HG03064 (cell line): Measurements from ENCODE around the gene GPR160.

Experiments used
- ATAC-seq: cut with Tn5 transposase; IDR thresholded peaks from one replicate; pipeline ENCODE4 v1.9.1; 2021; ENCODE audit warnings: low read depth; ENCODE audit not compliant: unreplicated experiment

Gene GPR160

DNA sequence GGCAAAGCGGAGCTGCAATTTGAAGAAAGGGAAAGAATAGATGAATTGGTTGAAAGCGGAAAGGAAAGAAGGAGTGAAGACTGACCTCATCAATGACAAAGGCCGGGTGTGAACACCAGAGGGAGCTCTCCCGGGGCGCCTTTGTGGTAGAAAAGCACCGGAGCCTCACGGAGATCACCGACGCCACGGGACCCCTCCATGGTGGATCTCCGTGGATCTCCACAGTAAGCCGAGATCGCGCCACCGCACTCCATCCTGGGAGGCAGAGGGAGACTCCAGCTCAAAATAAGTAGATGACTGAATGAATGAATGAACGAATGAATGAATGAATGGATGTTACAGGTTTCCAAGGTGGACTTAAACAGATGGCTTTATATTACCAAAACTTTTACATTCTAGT, 25.0 kb downstream of the GPR160 start:
- no peak for ATAC-seq

DNA sequence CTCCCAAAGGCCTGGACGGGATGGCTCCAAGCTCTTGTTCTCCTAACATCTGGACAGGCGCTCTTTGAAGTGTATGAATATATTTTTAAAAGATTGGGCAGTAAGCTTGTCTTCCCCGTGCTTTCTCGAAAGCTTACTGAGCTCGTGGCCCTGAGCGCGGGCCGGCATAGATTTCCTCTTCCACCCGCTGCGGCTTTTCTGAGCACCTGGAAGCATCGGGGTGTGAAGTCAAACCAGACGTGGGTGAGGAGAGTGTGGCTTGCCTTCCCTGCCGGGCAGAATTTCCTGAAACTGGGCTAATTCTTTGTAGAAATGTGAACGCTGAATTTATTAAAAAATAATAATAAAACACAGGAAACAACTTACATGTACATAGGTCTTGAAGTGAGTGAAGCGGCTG, 25.9 kb downstream of the GPR160 start:
- no peak for ATAC-seq

DNA sequence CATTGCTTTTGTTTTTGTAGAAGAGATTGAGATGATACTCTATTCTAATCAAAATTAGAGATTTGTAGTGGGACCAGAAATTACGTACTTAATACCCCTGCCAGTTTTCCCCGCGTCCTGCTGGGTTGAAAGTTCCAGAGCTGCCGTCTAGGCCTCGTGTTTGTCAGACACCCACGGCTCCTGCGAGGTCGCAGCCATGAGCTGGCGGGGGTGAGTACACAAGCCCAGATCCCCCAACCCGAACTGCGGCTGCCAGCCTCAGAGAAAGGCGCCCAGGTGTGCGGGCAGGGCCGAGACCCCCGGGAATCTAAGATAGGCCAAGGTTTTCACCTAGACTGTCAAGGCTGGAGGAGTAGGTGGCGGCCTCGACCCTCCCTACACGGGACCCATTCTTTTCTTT, 26.3 kb downstream of the GPR160 start:
- no peak for ATAC-seq

DNA sequence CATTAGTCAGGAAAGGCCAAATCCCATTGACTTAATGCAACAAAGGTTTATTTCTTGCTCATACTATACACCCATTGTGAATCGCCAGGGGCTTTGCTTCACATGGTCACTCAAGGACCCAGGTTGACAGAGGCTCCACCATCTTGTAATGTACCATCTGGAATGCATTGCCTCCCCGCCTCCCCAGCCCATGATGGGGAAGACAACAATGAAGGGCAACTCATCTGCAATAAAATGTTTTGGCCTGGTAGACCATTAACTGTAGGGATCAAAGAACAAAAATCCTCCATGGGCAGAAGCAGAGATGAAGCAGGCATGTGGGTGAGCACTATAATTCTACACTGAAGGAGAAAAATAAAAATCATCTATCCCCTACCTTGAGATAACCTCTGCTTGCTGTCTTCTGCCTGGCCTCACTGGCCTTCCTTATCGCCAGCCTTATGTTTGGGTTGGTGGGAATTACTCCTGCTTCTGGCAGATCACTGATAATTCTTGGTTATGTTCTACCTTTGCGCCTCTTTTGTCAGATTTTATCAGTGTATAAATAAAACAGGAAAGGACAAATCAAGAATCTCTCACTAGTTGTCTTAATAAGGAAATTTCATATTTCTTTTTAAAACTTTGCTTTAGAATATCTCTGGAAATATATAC, 37.8 kb downstream of the GPR160 start:
- no peak for ATAC-seq

DNA sequence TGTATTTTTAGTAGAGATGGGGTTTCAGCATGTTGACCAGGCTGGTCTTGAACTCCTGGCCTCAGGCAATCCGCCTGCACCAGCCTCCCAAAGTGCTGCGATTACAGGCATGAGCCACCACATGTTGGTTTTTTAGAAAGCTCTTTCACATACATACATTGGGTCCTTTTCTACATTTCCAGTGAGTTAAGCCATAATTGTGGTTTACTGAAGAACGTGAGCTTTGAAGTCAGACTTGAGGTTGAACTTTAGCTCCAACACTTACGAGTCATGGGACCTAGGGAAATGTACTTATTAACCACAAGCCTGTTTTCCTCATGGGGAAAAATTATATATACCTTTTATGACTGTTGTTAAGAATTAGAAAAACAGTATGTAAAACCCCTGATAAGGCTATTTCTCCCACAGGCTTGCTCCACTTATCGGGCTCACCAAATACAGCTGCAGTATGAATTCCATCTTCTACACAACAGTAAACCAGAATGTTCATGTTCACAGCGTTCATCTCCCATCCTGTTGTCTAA, 39.0 kb downstream of the GPR160 start:
- ATAC-seq: no peak

DNA sequence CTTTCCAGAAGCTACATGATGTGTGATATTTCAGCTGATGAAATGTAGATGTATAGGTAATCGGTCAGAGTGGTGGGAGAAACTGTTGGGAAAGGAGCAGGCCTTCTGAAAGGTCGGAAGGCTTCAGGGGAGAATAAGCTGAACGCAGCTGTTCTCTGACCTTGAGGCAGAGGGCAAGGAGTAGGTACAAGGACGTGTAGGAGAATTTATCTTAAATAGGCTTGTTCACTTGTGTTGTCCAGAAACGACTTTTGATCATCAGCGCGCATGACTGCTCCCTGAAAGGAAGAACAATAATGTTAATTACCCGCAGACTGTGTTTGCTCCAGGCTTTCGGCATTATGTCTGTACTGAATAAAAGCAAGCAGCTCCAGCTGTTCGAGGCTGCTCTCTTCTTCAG, 39.6 kb downstream of the GPR160 start:
- ATAC-seq: no peak

DNA sequence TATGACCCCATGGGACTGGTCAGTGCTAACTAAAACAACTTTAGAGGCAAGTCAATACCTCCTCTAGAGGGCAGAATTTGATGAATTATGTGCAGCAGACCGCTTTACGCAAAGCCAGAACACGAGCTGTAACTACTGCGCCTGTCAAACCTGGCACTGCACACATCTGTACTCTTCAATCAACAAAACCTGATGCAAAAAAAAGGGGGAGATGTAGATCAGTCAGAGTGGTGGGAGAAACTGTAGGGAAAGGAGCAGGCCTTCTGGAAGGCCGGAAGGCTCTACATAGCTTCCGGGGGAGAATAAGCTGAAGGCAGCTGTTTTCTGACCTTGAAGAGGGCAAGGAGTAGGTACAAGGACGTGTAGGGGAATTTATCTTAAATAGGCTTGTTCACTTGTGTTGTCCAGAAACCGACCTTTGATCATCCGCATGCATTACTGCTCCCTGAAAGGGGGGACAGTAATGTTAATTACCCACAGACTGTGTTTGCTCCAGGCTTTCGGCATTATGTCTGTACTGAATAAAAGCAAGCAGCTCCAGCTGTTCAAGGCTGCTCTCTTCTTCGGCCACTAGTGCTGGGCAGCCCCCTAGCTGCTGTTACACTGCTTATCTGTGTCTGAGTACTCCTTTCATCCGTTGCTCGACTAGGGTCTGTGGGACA, 41.0 kb downstream of the GPR160 start:
- no peak for ATAC-seq

DNA sequence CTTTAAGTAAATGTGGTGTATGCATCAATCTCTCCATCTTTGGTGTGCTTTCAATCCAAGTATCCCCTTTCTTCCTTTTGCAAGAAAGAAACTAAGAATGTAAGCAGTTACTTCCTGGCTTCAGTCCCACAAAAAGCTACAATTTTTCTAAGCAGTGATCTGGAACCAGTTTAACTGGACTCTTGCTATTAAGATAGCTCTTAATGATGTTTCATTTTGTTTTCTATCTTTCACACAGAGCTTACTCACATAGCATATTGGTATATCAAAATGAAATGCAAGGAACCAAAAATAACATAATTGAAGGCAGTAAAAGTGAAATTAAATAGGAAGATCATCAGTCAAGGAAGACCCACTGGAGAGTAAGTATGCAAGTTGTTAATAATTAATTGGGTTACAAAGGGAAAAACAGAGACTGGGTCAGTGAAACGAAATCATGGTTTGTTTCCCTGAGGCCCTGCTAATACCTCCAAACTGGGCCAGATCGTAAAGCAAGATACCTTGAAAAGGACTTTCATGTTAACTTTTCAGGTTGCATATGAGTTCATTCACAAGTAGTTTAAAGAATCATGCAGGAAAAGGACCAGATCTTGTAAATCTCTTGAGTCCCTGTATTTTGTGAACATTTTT, 41.9 kb downstream of the GPR160 start:
- no peak for ATAC-seq

DNA sequence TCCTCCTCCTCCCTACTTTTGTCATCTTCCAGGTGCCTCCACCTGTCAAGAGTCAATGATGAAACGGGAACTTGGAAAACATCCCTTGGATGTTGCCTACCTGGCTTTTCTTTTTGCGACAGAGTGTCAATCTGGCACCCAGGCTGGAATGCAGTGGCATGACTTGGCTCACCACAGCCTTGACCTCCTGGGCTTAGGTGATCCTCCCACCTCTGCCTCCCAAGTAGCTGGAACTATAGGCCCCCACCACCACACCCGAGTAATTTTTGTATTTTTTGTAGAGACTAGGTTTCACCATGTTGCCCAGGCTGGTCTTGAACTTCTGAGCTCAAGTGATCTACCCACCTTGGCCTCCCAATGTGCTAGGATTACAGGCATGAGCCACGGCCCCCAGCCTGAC, 42.8 kb downstream of the GPR160 start:
- no peak for ATAC-seq

DNA sequence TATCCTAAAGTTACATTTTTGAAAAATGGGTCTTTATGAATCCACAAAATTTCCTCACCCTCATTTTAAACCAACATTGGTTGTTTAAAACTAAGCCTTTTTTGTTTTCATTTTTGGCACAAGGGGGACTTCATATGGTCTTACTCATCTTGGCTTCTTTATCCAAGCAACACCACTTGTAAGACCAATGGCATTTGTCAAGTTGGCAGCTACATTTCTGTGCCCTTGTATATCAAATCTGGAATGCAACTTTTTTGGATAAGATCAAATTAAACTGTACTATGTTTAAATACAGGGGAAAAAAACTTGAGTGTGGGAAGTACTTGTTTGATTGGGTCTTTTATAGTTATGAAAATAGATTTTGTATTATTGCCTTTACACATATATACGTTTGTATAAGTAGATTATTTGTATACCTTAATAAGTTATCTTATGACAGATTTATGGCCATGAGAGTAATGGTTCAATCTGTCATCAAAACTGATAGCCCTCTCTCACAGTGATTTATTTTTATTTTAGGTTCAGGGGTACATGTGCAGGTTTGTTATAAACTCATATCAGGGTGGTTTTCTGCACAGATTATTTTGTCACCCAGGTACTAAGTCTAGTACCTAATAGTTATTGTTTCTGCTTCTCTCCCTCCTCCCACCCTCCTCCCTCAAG, 43.4 kb downstream of the GPR160 start:
- ATAC-seq: no peak

DNA sequence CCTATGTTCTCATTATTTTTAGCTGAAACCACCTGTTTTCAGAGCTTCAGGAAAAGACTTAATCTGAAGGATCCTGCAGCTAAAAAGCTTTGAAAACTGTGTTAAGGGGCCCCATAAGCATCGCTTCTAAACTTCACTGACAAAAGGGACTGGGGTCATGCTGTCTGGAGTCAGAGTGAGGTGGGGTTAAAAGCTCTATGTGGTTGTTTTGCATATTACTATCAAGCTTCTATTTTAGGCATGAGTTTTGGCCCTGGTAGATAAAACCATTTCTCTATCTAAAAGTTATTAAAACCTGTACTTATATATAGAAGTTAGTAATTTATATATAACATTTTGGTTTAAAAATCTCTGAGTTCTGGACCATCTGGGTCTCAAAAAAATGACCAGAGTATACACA, 45.5 kb downstream of the GPR160 start:
- no peak for ATAC-seq

DNA sequence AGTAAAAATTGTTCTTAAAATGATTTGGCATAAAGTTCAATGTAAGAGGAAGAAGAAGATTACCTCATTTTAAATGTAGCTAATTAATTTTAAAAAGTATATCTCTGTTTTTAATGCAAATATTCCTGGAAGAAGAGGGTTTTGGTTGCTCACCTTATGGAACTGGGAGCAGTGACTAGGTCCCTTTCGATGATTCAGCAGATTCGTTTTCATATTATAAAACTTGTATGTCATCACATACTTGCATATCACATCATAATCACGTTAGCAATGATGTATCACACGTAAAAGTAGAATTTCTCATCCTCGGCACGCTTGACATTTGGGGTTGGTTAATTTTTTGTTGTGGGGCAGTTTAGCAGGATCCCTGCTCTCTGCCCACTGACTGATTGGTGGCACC, 47.6 kb downstream of the GPR160 start:
- ATAC-seq: no peak

DNA sequence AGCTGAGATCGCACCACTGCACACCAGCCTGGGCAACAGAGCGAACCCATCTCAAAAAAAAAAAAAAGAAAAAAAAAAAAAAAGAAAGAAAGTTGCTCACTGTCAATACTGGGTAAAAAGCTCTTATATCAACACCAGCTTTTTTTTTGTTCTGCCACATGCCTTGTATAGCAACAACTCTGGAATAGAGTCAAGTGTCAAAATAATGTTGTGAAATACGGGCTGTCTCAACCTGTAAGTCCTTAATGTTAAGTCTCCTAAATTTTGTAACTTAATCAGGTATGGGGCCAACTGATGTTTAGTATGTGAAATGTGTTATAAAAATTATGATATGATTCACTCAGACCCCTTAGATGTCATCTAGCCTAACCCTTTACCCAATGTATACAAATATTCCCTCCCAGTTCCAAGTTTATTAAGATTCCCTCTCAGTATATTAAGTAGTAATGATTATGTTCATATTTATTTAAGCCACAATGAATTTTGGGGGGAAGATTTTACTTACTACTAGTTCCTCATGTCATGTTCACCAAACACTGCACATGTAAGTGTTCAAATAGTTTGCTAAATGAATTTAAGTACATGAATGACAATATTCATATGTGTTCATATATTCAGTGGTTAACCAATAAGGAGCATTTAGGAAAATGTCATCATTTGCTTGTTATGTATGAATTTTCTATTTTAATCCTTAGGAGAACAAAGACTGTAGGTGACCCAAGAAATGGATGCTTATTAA, 52.2 kb downstream of the GPR160 start:
- ATAC-seq: no peak

DNA sequence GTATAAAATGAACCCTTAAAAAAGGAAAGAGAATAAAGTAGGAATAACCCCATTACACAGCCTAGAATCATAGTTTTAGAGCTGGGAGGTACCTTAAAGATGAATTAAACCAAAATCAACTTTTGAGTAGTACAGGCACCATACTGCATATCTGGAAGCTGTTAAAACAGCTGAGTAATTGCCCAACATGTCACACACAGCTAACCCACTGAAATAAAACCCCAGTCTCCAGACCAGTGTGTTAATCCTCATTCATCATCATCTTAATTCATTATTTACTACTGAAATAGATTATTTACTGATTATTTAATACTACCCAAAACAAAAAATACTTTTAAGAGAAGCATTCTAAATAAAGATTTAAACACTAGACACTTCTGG, 52.8 kb downstream of the GPR160 start:
- no peak for ATAC-seq

DNA sequence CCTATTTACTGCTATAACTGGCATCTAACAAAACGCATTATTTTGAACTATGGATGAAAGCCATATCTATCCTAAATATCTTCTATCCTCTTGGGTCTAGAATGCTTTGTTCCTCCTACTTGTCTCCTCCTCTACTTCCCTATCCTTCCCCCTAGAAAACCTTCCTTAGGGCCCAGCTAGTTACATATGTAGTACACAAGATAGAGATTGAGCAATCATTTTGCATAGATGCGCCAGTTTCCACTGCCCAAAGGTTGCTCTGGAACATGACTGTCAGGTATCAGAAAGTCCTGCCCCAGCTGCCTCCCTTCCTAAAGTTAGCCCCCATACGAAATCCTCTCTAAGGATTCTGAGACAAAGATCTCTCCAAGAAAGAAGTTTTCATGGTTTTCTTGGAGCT, 55.1 kb downstream of the GPR160 start:
- no peak for ATAC-seq

DNA sequence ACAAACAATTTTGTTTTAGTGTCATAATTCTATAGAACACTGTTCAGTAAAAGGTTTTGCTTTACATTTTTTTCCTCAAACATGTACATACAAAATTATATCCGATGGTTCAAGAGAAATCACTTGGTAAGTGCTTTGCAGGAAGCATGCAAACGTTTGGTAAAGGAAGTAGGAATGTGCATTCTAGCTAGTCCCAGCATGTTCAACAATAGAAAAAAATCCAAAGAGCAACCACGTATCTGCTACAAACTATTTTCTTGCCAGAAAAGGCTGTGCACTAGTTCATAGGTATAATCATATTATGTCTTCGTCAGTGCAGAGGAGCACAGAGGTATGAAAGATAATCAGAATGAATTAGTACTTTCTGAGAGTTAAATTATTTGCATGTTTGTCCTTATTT, 58.0 kb downstream of the GPR160 start:
- no peak for ATAC-seq

DNA sequence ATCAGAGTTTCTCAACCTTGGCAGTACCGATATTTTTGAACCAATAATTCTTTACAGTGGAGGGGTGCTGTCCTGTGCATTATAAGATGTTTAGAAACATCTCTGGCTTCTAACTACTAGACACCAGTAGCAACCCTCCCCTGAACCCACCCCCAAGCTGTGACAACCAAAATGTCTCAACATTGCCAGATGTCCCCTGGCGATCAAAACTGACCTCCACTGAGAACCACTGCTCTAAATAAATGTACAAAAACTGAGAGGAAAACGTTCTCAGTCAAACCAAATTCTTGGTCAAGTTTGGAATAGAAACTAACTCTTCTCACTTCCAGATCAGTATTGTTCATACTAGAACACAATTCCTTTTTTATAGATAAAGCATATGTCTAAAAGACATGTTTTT, 58.5 kb downstream of the GPR160 start:
- no peak for ATAC-seq

DNA sequence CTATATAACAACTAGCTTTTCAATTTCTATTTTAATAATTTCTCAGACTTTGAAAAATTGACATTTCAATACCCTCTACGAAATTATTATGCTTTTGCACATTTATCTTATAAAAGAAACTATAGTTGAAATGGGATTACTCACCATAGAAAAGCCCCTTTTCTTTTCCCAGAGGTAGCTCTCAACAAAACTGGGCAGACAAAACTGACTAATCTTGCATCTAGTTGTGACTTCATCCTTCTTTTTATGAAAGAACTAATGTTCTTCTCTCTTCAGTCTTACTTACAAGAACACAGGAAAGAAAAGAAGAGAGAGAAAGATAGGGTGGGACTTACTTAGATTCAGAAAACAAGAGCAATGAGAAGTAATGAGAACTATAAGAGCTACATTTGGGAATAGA, 61.0 kb downstream of the GPR160 start:
- no peak for ATAC-seq

DNA sequence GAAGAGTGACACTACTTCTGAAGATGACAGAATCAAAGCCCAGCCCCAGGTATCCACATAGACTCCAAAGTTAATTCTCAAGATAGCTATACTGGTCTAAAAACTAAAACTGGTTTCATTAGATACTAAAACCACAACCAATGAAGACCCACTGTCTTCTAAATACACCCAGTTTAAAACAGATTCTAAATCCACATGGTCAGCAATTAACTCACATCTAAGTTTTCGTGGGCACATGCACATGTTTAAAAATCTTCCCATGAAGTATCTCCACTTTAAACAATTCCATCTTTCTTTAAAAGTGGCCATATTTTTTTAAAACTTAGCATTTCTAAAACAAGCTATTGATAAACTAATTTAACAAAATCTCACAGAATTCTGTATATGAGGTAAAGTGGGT, 63.1 kb downstream of the GPR160 start:
- no peak for ATAC-seq

DNA sequence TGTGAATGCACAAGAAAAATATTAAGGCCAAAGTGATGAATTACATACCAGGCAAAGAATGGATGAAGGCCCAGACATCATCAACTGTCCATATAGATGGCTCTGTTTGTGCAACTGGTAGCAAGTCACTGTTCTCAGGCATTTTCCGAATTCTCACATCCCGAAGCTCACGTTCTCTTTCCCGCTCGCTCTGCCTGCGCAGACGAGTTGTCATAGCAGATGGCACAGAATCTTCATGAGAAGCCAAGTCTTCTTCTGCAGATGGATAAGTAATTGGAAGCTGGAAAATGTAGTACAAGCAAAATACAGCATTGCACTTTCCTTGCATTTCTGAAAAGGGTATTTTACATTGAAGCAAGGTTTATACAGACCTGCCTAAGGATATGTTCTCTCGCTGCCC, 64.6 kb downstream of the GPR160 start:
- ATAC-seq: no peak

DNA sequence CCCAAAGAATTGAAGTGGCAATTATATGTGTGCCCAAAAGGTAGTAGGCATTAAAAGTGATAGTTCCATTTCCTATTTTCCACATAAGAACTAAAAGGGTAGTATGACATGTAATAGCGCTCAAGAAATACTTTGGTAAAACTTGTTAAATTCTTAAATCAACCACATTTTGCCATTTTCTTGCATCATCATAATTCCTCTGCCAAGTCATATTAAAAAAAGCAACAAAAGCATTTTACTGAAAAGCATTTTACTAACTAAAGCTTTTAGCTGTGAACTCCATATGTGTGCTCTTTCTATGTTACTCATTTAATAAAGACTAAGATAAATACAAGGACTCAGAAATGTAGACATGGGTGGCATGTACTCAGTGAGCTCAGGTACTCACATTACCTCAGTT, 70.1 kb downstream of the GPR160 start:
- no peak for ATAC-seq
